Measurements from ENCODE around the gene SUPT20H. TPM values are rescaled to one million over a fixed set of nuclear protein-coding genes. Genes with fewer than 3 reads are reported as not detected.

The SUPT20H gene
- total and polyA plus RNA-seq, 2 donors (not counting 1 experiment from before 2014, with no cell fraction given) = 43.8 to 93.7 TPM

DNA sequence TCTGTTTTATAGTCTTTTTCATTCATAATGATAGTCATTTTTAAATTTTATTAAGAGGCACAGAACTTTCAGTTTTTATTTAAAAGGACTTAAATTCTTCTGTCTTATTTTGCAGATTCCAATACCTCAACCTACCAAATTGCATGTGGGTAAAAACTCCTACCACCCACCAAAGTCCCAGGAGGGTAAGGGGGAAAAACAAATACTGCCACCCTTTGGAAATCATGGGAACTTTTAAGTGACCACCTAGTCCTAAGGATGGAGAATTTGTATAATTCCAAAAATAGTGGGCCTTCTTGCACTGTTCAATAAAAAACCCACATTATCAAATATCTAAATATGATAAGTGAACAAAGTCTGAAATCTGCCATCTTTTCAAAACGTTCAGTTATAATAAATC is 9.7 kb downstream of the SUPT20H start:
- no CpG with 5 or more reads among the region's 1 CpG for WGBS (ENCODE audit: insufficient coverage)
- no peak for ATAC-seq (ENCODE audit: low read depth)
- Histone ChIP-seq H3K27me3 (replicated peaks in 1 of 4; ENCODE audit: control extremely low read depth in 1 of 4, control insufficient read depth in 3 of 4, insufficient read depth in 4 of 4, low read length in 3 of 4) (no peaks in the 10 kb centered on the region), H2AFZ (ENCODE audit: insufficient read depth, low read depth, low read length, poor library complexity, severe bottlenecking) (no peak overlapping the region), H3K27ac (ENCODE audit: low read length in 2 of 2) (no peak overlapping the region), H3K79me2 (ENCODE audit: control insufficient read depth, insufficient read depth, low read length) (peaks cover 46% of the 10 kb centered on the region), H3K4me2 (replicated peaks; ENCODE audit: low read depth, low read length, poor library complexity, severe bottlenecking) (no peak overlapping the region), H3K36me3 (replicated peaks in 1 of 2; ENCODE audit: control extremely low read depth in 1 of 2, control insufficient read depth in 1 of 2, extremely low read depth in 1 of 2, insufficient read depth in 2 of 2, low read length in 1 of 2) (peaks cover 10 to 24% of the 10 kb centered on the region in 2 experiments), H3K9ac (ENCODE audit: low read length) (no peak overlapping the region), H3K4me3 (ENCODE audit: control extremely low read depth in 1 of 5, extremely low read depth in 1 of 5, insufficient read depth in 1 of 5, low read depth in 2 of 5, low read length in 4 of 5) (no peak overlapping the region), H4K20me1 (ENCODE audit: control insufficient read depth, insufficient read depth, low read length, poor library complexity, severe bottlenecking) (peaks cover 33% of the 10 kb centered on the region), H3K4me1 (ENCODE audit: control insufficient read depth in 2 of 2, insufficient read depth in 2 of 2, low read length in 2 of 2) (no peaks in the 10 kb centered on the region), H3K9me3 (ENCODE audit: control extremely low read depth in 1 of 3, control insufficient read depth in 2 of 3, insufficient read depth in 1 of 3, low read length in 2 of 3) (no peaks in the 10 kb centered on the region)
- Mint-ChIP-seq H3K9me3 (ENCODE audit: insufficient read depth) (no peaks in the 10 kb centered on the region), H3K27ac (no peak overlapping the region), H3K27me3 (no peaks in the 10 kb centered on the region), H3K4me1 (peaks cover 26% of the 10 kb centered on the region), H3K4me3 (no peak overlapping the region)
- no peak for TF ChIP-seq EZH2 (IDR thresholded peaks at IDR 0.05; ENCODE audit: borderline replicate concordance, insufficient read depth, low read depth, low read length, poor library complexity, severe bottlenecking)
- TF ChIP-seq, protein P1, sequence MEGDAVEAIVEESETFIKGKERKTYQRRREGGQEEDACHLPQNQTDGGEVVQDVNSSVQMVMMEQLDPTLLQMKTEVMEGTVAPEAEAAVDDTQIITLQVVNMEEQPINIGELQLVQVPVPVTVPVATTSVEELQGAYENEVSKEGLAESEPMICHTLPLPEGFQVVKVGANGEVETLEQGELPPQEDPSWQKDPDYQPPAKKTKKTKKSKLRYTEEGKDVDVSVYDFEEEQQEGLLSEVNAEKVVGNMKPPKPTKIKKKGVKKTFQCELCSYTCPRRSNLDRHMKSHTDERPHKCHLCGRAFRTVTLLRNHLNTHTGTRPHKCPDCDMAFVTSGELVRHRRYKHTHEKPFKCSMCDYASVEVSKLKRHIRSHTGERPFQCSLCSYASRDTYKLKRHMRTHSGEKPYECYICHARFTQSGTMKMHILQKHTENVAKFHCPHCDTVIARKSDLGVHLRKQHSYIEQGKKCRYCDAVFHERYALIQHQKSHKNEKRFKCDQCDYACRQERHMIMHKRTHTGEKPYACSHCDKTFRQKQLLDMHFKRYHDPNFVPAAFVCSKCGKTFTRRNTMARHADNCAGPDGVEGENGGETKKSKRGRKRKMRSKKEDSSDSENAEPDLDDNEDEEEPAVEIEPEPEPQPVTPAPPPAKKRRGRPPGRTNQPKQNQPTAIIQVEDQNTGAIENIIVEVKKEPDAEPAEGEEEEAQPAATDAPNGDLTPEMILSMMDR (IDR thresholded peaks at IDR 0.05) = no peak
- ChIA-PET CTCF (no interaction called here), POLR2A (no interaction called here)
- intact Hi-C loops (cut with micrococcal nuclease) = no loop called here
- no peak for DNase-seq

DNA sequence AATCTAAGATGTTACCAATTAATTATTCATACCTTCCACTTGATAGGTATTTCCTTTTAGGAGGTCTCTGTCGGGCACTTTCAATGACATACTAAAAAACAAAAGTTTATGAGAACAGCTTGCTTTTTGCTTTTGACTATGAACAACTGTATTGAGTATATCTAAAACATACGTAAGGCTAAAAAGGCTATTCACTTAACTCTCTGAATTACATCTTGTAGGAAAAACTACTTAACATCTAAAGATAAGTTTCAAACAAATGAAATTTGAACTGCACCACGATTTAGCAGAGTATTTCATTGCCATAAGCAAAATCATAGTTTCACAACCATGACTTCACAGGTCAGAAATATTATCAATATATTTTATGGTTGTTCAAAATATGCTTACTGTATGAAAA is 11.6 kb downstream of the SUPT20H start:
- ChIA-PET CTCF (no interaction called here), POLR2A (no interaction called here)
- H4K20me1 ChIP-seq (ENCODE audit: control insufficient read depth, insufficient read depth, low read length, poor library complexity, severe bottlenecking) = peaks cover 25% of the 10 kb centered on the region
- H3K27me3 ChIP-seq (replicated peaks in 1 of 4; ENCODE audit: control extremely low read depth in 1 of 4, control insufficient read depth in 3 of 4, insufficient read depth in 4 of 4, low read length in 3 of 4) = no peaks in the 10 kb centered on the region
- Mint-ChIP-seq H3K4me1 (peaks cover 18% of the 10 kb centered on the region), H3K4me3 (no peak overlapping the region), H3K27ac (no peak overlapping the region), H3K9me3 (ENCODE audit: insufficient read depth) (no peaks in the 10 kb centered on the region), H3K27me3 (no peaks in the 10 kb centered on the region)
- H3K36me3 ChIP-seq (replicated peaks in 1 of 2; ENCODE audit: control extremely low read depth in 1 of 2, control insufficient read depth in 1 of 2, extremely low read depth in 1 of 2, insufficient read depth in 2 of 2, low read length in 1 of 2) = peaks cover 16 to 39% of the 10 kb centered on the region in 2 experiments
- H3K4me2 ChIP-seq (replicated peaks; ENCODE audit: low read depth, low read length, poor library complexity, severe bottlenecking) = no peak overlapping the region
- no CpG with 5 or more reads among the region's 3 CpGs for WGBS (ENCODE audit: insufficient coverage)
- peaks cover 38% of the 10 kb centered on the region for H3K79me2 ChIP-seq (ENCODE audit: control insufficient read depth, insufficient read depth, low read length)
- no peak overlapping the region for H3K9ac ChIP-seq (ENCODE audit: low read length)
- H3K27ac ChIP-seq (ENCODE audit: low read length in 2 of 2) = no peak overlapping the region
- no peak for DNase-seq
- TF ChIP-seq, protein P1 (IDR thresholded peaks at IDR 0.05) = no peak
- no peak for TF ChIP-seq EZH2 (IDR thresholded peaks at IDR 0.05; ENCODE audit: borderline replicate concordance, insufficient read depth, low read depth, low read length, poor library complexity, severe bottlenecking)
- no peak overlapping the region for H2AFZ ChIP-seq (ENCODE audit: insufficient read depth, low read depth, low read length, poor library complexity, severe bottlenecking)
- no peaks in the 10 kb centered on the region for H3K9me3 ChIP-seq (ENCODE audit: control extremely low read depth in 1 of 3, control insufficient read depth in 2 of 3, insufficient read depth in 1 of 3, low read length in 2 of 3)
- H3K4me1 ChIP-seq (ENCODE audit: control insufficient read depth in 2 of 2, insufficient read depth in 2 of 2, low read length in 2 of 2) = no peaks in the 10 kb centered on the region
- no peak for ATAC-seq (ENCODE audit: low read depth)
- no peak overlapping the region for H3K4me3 ChIP-seq (ENCODE audit: control extremely low read depth in 1 of 5, extremely low read depth in 1 of 5, insufficient read depth in 1 of 5, low read depth in 2 of 5, low read length in 4 of 5)
- intact Hi-C loops (cut with micrococcal nuclease) = no loop called here

Measured in B cell (primary cell).